Smooth muscle cell (in vitro differentiated cells): ENCODE measurements around the gene JMJD1C. TPM values are rescaled to one million over a fixed set of nuclear protein-coding genes. Genes with fewer than 3 reads are reported as not detected.
A peak's percentile ranks its signal among the peaks of the same experiment; 100 is the strongest.

Experiments used
- DNase-seq: peaks from one replicate; lab custom pipeline; 2025; ENCODE audit not compliant: unreplicated experiment; lab: John Stamatoyannopoulos, UW
- H2AFZ ChIP-seq: fragments of 200-600 bp; sonication (generic); 2 replicates; pipeline ENCODE4 v1.6.0; 2016; ENCODE audit warnings: antibody characterized with exemption, low read depth, mild to moderate bottlenecking
- H3F3A ChIP-seq: fragments of 200-600 bp; sonication (generic); 2 replicates; pipeline ENCODE4 v1.6.0; 2017; ENCODE audit warnings: antibody characterized with exemption, low read depth
- H3K27ac ChIP-seq: fragments of 200-600 bp; sonication (generic); 2 replicates; pipeline ENCODE4 v1.5.1; 2016; ENCODE audit warnings: low read depth, mild to moderate bottlenecking
- H3K27me3 ChIP-seq: fragments of 200-600 bp; sonication (generic); 2 replicates; pipeline ENCODE4 v1.6.1; 2016; ENCODE audit warnings: low read depth, mild to moderate bottlenecking
- H3K36me3 ChIP-seq: fragments of 200-600 bp; sonication (generic); 2 replicates; pipeline ENCODE4 v1.5.1; 2016; ENCODE audit warnings: low read depth
- H3K4me1 ChIP-seq: fragments of 200-600 bp; sonication (generic); 2 replicates; pipeline ENCODE4 v1.5.1; 2016; ENCODE audit warnings: low read depth
- H3K4me2 ChIP-seq: fragments of 200-600 bp; sonication (generic); 2 replicates; pipeline ENCODE4 v1.6.0; 2016; ENCODE audit warnings: mild to moderate bottlenecking
- H3K4me3 ChIP-seq: fragments of 200-600 bp; sonication (generic); 2 replicates; pipeline ENCODE4 v1.5.1; 2016; ENCODE audit warnings: mild to moderate bottlenecking
- H3K79me2 ChIP-seq: fragments of 200-600 bp; sonication (generic); 2 replicates; pipeline ENCODE4 v1.6.0; 2016; ENCODE audit warnings: low read depth, mild to moderate bottlenecking
- H3K9ac ChIP-seq: fragments of 200-600 bp; sonication (generic); 2 replicates; pipeline ENCODE4 v1.6.0; 2016; ENCODE audit warnings: low read depth
- H3K9me3 ChIP-seq: fragments of 200-600 bp; sonication (generic); replicated peaks from 2 replicates; pipeline ENCODE4 v1.5.1; 2016; ENCODE audit warnings: low read depth
- H4K20me1 ChIP-seq: fragments of 200-600 bp; sonication (generic); 2 replicates; pipeline ENCODE4 v1.6.0; 2016; ENCODE audit warnings: low read depth
- CTCF ChIP-seq: fragments of 200-600 bp; sonication (generic); IDR thresholded peaks from 2 replicates; pipeline ENCODE4 v1.5.1; 2017; ENCODE audit warnings: borderline replicate concordance, mild to moderate bottlenecking, antibody characterized with exemption; ENCODE audit not compliant: insufficient read depth, poor library complexity, severe bottlenecking
- WGBS: methylation state at CpG from one replicate; pipeline ENCODE4 v1.1.7; 2016; ENCODE audit warnings: low lambda C conversion rate; 5-methylcytosine and 5-hydroxymethylcytosine counted together
- polyA plus RNA-seq: library from polyadenylated mRNA; unstranded; fragments of >200 nt; fragmentation: Nextera tagmentation; extraction: Ambion mirVana; gene quantifications from 2 replicates; pipeline ENCODE4 v1.2.1, GENCODE V29; 2016
- total RNA-seq: library from RNA; depleted of rRNA; stranded (reverse); fragments of >200 nt; gene quantifications from 2 replicates; pipeline ENCODE4 v1.2.3, GENCODE V29; 2014

The JMJD1C gene
- total and polyA plus RNA-seq, 2 experiments from 2014 or later, result 28.5 to 132 TPM

DNA sequence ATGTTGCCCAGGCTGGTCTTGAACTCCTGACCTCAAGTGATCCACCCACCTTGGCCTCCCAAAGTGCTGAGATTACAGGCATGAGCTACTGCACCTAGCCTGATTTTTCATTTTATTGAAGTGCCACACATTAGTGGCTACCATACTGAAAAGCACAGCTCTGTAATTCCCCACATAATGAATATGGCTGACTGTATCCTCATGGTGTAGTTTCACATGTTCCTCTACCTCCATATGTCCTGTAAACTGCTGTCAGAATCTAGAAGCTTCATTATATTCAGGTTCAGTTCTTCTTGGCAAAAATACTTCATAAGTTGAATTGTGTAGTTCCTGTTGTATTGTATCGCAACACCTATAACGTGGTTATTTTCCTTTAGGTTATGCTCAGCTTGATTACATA lies 11.1 kb downstream of the JMJD1C start:
- no peak for TF ChIP-seq CTCF
- Histone ChIP-seq H3K4me2 (no peak overlapping the region), H3K27me3 (no peaks in the 10 kb centered on the region), H3K9me3 (no peaks in the 10 kb centered on the region), H3K27ac (no peak overlapping the region), H3K9ac (no peak overlapping the region), H4K20me1 (peaks cover 49% of the 10 kb centered on the region), H3K4me3 (no peak overlapping the region), H3K36me3 (no peaks in the 10 kb centered on the region), H2AFZ (no peak overlapping the region), H3K4me1 (peaks cover 15% of the 10 kb centered on the region), H3F3A (no peaks in the 10 kb centered on the region), H3K79me2 (peaks cover 95% of the 10 kb centered on the region)
- WGBS, result 67% methylated on average over 2 of the region's 2 CpGs
- no peak for DNase-seq

DNA sequence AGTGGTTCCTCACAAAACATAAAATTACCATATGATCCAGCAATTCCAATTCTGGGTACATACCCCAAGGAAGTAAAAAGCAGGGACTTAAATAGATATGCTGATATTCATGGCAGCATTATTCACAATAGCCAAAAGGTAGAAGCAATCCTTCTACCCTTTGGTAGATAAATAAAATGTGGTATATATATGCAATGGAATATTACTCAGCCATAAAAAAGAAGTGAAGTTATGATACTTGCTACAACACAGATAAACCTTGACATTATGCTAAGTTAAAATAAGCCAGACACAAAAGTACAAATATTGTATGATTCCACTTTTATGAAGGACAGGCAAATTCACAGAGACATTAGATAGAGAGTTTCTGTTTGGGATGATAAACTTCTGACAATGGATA lies 13.3 kb downstream of the JMJD1C start:
- Histone ChIP-seq H3K4me2 (no peak overlapping the region), H2AFZ (no peak overlapping the region), H3F3A (no peaks in the 10 kb centered on the region), H3K36me3 (no peaks in the 10 kb centered on the region), H4K20me1 (peaks cover 55% of the 10 kb centered on the region), H3K79me2 (peaks cover 95% of the 10 kb centered on the region), H3K4me1 (peaks cover 15% of the 10 kb centered on the region), H3K9ac (no peak overlapping the region), H3K27me3 (no peaks in the 10 kb centered on the region), H3K9me3 (no peaks in the 10 kb centered on the region), H3K4me3 (no peak overlapping the region), H3K27ac (no peak overlapping the region)
- DNase-seq, result no peak
- no peak for TF ChIP-seq CTCF

DNA sequence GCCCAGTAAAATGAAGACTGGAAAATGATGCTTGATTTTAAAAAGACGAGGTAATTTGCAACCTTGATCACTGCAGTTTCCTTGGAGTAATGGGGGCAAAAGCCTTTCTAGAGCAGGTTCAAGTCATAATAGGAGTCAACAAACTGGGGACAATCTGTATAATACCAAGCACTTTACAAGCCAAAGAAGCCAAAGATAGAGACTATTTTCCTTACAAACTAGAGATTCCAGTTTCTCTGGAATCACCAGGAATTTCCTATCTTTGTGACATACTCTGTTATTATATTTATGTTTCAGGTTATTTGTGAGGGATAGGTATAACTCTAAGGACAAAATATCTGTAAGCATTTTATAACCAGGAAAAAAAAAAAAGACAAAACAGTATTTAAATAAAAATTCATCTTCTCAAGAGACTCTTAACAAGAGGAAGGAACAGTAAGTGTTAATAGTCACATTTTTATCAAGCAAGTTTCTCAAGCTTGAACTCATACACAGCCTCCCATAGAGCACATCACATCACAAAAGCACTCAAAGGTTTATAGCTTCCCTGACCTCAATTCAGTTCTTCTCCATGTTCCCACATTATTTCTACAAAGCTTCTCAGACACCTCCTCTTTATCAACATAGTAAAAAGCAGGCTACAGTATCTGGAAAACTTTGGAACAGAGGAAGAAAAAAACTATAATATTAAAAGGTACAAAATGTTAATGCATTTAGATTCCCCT lies 18.9 kb downstream of the JMJD1C start:
- H3K79me2 ChIP-seq, result peaks cover 100% of the 10 kb centered on the region
- peaks cover 3% of the 10 kb centered on the region for H3K4me1 ChIP-seq
- H3K9me3 ChIP-seq, result no peaks in the 10 kb centered on the region
- 73% methylated on average over 1 of the region's 1 CpG for WGBS
- H3K4me2 ChIP-seq, result no peak overlapping the region
- peak overlapping the region; percentile 1 for H3K27ac ChIP-seq
- no peaks in the 10 kb centered on the region for H3K36me3 ChIP-seq
- H3K27me3 ChIP-seq, result no peaks in the 10 kb centered on the region
- TF ChIP-seq CTCF, result no peak
- no peak overlapping the region for H2AFZ ChIP-seq
- no peak overlapping the region for H3K9ac ChIP-seq
- H3K4me3 ChIP-seq, result no peak overlapping the region
- peaks cover 85% of the 10 kb centered on the region for H4K20me1 ChIP-seq
- H3F3A ChIP-seq, result no peaks in the 10 kb centered on the region
- no peak for DNase-seq

- peaks cover 98% of the 10 kb centered on the region for H3K79me2 ChIP-seq
- no peaks in the 10 kb centered on the region for H3K27me3 ChIP-seq
- H3K9me3 ChIP-seq, result no peaks in the 10 kb centered on the region
- TF ChIP-seq CTCF, result no peak
- WGBS, result 93% methylated on average over 3 of the region's 3 CpGs
- H3K27ac ChIP-seq, result no peak overlapping the region
- peaks cover 96% of the 10 kb centered on the region for H4K20me1 ChIP-seq
- no peak for DNase-seq
- H3K36me3 ChIP-seq, result no peaks in the 10 kb centered on the region
- no peak overlapping the region for H3K4me2 ChIP-seq
- no peak overlapping the region for H3K4me3 ChIP-seq
- H3K9ac ChIP-seq, result no peak overlapping the region
- H3F3A ChIP-seq, result no peaks in the 10 kb centered on the region
- no peak overlapping the region for H2AFZ ChIP-seq
- peaks cover 5% of the 10 kb centered on the region for H3K4me1 ChIP-seq
Measured at GRCh38 chr10:63441404-63441803, 24.4 kb downstream of the JMJD1C start.
